NCI-H1694 (cell line): ENCODE measurements around the gene SLC35F3.

Source experiments
- DNase-seq: peaks from one replicate; lab custom pipeline; 2025; lab: John Stamatoyannopoulos, UW

SLC35F3 gene

DNA sequence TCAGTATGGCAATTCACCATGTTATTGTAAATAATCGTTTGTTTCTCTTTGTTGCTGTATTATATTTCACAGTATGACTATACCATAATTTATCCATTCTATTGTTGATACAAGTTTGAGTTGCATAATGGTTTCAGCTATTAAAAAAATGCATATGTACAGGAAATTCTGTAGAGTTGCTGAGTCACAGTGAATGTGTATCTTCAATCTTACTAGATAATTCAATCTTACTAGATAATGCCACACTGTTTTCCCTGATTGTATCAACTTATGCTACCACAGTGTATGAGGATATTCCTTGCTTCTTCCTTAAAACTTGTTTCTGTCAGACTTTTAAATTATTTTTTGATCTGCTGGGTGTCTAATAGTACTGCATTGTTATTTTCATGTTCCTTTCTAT is 465.3 kb downstream of the SLC35F3 start:
- no peak for DNase-seq

DNA sequence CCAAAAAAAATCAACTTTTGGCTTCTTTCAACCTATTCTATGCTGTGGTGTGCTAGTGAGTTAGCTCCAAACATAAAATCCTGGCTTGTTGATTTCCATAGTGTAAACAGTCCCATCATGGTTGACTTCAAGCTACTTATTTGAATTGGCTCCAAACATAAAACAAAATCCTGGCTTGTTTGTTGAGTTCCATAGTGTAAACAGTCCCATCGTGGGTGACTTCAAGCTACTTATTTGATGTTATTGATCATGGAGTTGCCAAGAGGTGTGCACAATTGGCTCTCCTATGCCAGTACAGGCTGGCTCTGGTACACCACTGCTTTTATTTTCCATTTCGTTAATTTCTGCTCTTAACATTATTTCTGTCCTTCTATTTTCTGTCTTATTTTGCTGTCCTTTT is 466.9 kb downstream of the SLC35F3 start:
- DNase-seq: no peak

DNA sequence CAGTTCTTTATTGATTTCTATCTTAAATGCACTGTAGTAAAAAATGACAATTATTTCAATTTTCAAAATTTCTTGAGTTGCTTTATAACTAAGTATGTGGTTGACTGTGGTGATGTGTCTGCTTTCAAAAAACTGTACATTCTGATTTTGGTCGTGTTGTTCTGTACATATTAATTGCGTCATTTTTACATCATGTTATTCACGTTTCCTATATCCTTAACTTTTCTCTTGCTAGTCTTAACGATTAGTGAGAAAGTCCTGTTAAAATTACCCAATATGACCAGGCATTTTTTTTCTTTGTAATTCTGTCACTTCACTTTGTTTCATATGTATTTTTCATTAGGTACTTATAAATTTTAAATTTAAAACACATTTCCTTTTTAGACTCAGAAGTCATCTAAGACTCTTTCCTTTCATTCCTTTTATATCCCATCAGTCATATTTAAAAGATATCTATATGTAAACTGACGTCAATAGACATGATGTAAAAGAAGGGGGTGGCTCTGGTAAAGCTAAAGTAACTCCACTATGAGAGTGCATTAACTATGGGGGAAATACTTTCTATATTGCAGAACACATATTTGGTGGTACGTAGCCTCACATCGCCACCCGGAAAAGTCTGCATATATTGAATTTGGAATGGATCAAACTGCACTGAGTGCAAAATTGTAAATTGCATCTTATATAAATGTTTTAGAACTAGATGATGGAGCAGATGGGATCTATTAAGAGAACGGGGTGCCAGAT is 467.7 kb downstream of the SLC35F3 start:
- no peak for DNase-seq

DNA sequence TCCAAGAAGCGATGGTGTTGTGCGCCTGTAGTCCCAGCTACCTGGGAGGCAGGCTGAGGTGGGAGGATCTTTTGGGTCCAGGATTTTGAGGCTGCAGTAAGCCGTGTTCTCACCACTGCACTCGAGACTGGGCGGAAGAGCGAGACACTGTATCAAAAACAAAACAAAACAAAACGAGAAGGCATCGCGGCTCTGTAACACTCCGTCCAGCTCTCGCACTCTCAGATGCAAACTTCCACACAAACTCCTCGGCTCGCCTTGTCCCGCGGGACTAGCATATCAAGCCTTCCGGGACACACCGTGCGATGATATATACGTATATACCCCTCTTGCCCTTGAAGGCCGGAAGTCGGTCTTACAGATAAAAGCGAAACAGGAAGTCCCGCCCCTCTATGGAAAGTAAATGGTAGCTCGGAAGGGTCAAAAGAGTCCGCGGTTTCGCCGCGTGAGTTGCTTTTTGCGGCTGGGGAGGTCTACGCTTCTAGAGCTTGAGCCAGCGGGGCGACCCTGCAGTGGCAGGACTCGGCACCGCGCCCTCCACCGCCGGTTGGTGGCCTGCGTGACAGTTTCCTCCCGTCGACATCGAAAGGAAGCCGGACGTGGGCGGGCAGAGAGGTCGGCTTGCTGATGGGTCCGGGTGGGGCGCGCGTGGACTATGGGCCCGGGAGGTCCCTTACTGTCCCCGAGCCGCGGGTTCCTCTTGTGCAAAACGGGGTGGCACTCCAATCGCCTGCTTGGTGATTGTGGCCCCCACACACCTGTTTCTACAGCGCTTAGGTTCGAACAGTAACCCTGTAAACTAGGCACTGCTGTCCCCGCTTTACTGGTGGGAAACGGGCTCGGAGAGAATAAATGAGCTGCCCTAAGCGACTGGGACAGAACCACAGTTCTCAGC is 468.8 kb downstream of the SLC35F3 start, which contains the start of gene COA6:
COA6 (plus strand) TSS at position 393 of the 895 bp plus-strand sequence; CDS start at position 404, 11 bp downstream.
- DNase-seq: peak; percentile 95

DNA sequence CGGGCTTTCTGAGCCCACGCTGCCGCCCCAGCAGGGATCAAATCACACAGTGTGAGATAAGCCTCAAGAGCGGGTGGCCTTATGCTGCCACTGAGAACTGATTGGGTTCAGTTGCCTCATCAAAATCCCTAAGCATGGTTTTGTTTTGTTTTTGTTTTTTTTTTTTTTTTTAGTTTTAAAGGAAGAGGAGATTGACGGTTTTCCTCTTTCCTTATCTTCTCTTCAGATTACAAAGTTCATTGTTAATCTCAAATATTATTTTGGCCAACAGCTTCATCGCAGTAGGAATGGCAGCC is 469.4 kb downstream of the SLC35F3 start:
- no peak for DNase-seq
